ENCODE data around the gene ADGRV1. TPM values are rescaled to one million over a fixed set of nuclear protein-coding genes. Genes with fewer than 3 reads are reported as not detected.

The ADGRV1 gene
- total RNA-seq, 1 donor from 2014 or later: 7.1 TPM

GRCh38 chr5:91118796-91119195, 560.2 kb downstream of the ADGRV1 start:
- no peak for DNase-seq

GRCh38 chr5:91119217-91119616, 560.6 kb downstream of the ADGRV1 start:
- DNase-seq: no peak

GRCh38 chr5:91119981-91120850, 561.6 kb downstream of the ADGRV1 start:
- DNase-seq: peak; percentile 22

GRCh38 chr5:91121347-91121993, 562.9 kb downstream of the ADGRV1 start:
- DNase-seq: no peak

- no peak for DNase-seq
These were observed 564.1 kb downstream of the ADGRV1 start for GRCh38 chr5:91122651-91123050.

GRCh38 chr5:91123291-91123690, 564.7 kb downstream of the ADGRV1 start:
- no peak for DNase-seq

- no peak for DNase-seq
These were observed 565.3 kb downstream of the ADGRV1 start for GRCh38 chr5:91123901-91124300.

- DNase-seq: peak; percentile 60
These were observed 567.3 kb downstream of the ADGRV1 start for GRCh38 chr5:91125916-91126315.

GRCh38 chr5:91126448-91126847, 567.9 kb downstream of the ADGRV1 start:
- peak; percentile 92 for DNase-seq

- DNase-seq: no peak
These were observed 568.3 kb downstream of the ADGRV1 start for GRCh38 chr5:91126888-91127287.

GRCh38 chr5:91127456-91128081, 569.0 kb downstream of the ADGRV1 start:
- DNase-seq: peak; percentile 27

- no peak for DNase-seq
These were observed 570.0 kb downstream of the ADGRV1 start for GRCh38 chr5:91128604-91129003.

- DNase-seq: peak; percentile 23
These were observed 571.2 kb downstream of the ADGRV1 start for GRCh38 chr5:91129748-91130147.

- no peak for DNase-seq
These were observed 572.2 kb downstream of the ADGRV1 start for GRCh38 chr5:91130759-91131158.

- no peak for DNase-seq
These were observed 574.0 kb downstream of the ADGRV1 start for GRCh38 chr5:91132550-91132949.

- DNase-seq: no peak
These were observed 574.6 kb downstream of the ADGRV1 start for GRCh38 chr5:91133183-91133582.

GRCh38 chr5:91135475-91136248, 577.1 kb downstream of the ADGRV1 start:
- no peak for DNase-seq

GRCh38 chr5:91136271-91136670, 577.7 kb downstream of the ADGRV1 start:
- no peak for DNase-seq

- no peak for DNase-seq
These were observed 579.0 kb downstream of the ADGRV1 start for GRCh38 chr5:91137647-91138046.

GRCh38 chr5:91139572-91140200, 581.1 kb downstream of the ADGRV1 start:
- no peak for DNase-seq

GRCh38 chr5:91140657-91141056, 582.1 kb downstream of the ADGRV1 start:
- no peak for DNase-seq

GRCh38 chr5:91141642-91142041, 583.0 kb downstream of the ADGRV1 start:
- no peak for DNase-seq

All from tongue (tissue), 2 donors.